ENCODE results near the gene SLC26A1.
A peak's percentile ranks its signal among the peaks of the same experiment; 100 is the strongest.
"Not testable (repeated sequence)": the region's sequence is repeated elsewhere in the genome, so short reads cannot be mapped to it uniquely, and the experiment has no call there.

SLC26A1 gene

DNA sequence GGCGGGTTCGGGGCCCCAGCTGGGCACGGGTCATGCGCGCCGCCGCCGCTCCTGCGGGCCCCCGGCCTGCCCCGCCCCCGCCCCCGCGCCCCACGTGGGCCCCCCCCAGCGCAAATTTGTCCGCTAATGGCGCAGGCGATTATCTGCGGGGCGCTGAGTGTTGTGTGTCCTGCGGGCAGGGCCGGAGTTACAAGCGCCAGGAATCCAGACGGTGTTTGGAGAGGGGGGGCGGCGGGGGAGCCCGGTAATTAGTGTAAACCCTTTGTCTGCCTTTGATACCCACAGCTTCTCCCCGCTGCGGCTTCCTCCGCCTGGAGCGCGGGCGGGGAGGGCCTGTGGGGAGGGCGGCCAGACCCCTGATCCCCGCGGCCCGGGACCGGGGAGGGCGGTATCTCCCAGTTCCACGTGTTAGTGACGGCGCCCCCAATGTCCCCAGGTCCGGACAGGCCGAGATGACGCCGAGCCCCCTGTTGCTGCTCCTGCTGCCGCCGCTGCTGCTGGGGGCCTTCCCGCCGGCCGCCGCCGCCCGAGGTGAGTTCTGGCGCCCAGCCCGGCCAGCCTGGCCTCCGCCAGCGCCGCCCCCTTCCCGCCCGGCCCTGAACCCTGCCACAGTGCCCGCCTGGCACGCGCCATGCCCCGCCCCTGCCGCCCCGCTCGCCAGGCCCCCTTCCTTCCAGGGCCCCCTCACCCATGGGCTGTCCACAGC, 19.0 kb upstream of the SLC26A1 start:
- peak; percentile 42 for DNase-seq

DNA sequence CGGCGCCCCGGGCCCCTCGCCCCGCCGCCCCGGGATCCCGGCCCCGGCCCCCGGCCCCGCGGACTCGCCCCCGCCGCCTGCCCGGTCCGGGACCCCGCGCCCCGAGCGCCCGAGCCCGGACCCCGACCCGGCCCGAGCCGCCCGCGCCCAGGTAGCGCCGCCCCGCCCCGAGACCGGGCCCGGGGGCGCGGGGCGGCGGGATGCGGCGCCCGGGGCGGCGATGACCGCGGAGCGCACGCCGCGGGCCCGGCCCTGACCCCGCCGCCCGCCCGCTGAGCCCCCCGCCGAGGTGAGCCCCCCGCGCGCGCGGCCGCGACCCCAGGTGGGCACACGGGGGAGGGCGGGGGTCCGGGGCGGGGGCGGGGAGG, 18.4 kb upstream of the SLC26A1 start:
- DNase-seq, result no peak

DNA sequence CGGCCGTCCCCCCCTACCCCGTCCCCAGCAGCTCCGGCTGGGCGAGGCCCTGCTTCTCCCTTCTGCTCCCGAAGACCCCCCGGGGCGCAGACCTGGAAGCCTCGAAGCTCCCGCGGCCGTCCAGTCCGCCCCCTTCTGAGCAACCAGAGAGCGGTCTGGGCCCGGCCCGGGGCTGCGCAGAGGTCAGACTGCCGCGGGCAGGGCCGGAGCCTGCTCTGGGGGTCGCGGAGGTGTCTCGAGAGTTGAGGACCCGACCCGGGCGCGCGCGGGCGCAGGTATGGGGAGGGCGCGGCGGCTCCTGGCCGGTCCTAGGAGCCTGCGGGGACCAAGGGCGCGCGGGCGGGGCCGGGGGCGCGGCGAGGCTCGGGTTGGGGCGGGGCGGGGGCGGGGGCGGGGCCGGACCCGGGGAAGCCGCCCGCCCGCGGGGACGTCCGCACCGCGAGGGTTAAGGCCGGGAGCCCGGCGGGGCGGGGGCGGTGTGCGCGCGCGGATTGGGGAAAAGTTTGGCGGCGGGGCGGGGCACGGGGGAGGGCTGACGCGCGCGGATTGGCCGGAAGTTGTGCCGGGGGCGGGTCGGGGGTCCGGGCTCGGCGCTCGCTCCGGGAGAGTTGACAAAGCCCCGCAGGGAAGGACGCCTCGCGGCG, 17.9 kb upstream of the SLC26A1 start, which contains the start of gene FGFRL1:
FGFRL1 (plus strand) TSS at position 605 of the 644 bp plus-strand sequence. CDS start 860 bp downstream, outside the sequence.
- peak; percentile 93 for DNase-seq

DNA sequence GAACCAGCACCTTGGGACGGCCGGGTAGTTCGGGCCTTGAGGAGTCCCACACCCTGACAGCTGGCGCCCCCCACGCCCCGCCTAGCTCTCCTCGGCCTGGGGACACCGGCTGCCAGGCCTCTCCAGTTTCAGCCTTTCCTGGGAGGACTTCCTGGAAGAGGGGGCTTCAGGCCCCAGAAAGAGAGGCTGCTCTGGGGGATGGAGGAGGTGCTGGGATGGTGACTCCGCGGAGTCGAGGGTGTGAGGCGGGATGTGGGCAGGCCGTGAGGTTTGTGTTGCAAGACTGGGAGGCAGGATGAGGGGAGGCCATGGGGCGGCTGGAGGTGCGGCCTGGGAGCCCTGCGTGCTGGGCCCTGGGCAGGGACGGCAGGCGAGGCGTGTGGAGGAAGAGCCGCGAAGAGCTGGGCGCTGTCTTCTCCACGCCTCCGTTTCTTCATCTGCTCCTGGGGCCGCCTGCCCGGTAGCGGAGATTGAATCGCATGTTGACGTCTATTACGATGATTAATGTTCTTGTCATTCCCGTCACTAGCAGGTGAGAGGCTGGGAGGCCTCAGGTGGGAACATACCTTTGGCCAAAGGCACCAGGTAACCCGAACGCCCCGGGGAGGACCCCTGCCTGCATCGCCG, 17.3 kb upstream of the SLC26A1 start:
- DNase-seq, result peak; percentile 76

DNA sequence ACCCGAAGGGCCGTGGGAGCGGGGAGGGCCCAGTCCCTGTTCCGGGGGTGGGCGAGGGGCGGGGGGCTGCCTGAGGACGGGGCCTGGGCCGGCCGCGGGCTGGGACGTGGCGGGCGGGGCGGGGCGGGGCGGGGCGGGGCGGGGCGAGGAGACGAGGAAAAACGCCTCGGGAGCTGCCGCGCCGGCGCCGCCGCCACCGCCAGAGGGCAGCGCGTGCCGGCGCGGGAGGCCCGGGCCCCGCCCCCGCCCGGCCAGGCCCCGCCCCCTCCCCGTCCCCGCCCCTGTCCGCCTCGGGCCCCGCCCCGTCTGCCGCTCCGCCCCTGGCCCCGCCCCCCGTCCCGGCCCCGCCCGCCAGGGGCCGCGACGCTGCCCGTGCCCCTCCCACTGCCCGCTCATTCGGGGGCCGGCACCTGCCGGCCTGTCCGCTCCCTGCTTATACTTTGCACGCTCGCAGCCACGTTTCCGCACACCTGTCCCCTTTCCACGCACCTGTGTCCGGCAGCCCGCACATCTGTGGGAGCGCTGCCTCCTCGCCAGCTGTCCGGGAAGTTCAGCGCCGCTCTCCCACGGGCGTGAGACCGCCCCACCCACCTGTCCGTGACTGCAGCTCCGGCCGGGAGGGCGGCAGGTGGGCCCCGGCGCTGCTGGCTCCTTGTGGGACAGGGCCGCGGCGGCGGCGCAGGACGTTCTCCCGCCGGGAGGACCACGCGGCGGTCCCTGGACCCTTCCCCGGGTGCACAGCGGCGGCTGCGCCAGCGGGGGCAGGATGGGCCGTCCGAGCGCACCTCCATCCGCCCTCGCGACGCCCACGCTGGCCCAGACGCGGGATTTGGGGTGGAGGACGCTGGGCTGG, 16.6 kb upstream of the SLC26A1 start:
- DNase-seq, result peak; percentile 70

DNA sequence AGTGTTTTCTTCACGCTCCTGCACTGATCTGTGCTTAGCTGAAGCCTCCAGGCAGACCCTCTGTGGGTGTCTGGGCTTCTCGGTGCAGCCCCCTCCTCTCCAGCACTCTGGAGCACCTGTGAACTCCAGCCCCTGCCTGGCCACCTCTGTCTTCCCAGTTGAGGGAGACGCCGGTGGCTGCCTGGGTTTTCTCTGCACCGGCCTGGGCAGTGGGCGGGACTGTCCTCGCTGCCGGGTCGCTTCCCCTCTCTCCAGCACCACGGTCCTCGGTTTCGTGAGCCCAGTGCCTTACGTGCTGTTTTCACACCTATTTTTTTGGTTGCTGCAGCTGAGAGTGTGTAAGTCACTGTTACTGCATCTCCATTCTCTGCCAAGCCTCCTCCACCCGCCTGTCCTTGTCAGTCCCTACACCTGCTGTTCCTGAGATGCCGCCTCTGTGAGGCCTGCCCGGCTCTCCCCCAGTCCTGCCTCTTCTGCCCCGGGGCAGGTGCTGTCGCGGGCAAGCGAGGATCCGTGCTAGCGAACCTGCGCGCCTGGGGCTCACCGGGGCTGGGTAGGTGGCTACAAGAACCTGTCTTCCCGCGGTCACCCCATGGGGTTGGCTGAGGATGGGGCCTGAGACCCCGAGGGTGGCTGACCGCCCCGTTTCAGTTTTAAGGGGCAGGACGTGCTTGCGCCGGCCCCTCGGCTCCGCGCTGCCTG, 15.8 kb upstream of the SLC26A1 start:
- peak; percentile 43 for DNase-seq

DNA sequence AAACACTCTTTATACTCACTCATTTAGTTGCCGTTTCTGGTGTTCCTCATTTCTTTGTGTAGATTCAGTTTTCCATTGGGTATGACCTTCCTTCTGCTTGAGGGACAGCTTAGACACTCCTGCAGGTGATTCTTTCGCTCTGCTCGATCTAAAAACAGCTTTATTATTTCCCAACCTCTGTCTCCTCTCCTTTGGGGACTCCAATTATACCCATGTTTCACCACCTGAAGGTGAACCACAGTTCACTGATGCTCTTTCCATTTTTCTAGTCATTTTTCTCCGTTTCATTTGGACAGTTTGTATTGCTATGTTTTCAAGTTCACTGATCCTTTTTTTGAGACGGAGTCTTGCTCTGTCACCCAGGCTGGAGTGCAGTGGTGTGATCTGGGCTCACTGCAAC, 13.7 kb upstream of the SLC26A1 start:
- DNase-seq, result no peak

DNA sequence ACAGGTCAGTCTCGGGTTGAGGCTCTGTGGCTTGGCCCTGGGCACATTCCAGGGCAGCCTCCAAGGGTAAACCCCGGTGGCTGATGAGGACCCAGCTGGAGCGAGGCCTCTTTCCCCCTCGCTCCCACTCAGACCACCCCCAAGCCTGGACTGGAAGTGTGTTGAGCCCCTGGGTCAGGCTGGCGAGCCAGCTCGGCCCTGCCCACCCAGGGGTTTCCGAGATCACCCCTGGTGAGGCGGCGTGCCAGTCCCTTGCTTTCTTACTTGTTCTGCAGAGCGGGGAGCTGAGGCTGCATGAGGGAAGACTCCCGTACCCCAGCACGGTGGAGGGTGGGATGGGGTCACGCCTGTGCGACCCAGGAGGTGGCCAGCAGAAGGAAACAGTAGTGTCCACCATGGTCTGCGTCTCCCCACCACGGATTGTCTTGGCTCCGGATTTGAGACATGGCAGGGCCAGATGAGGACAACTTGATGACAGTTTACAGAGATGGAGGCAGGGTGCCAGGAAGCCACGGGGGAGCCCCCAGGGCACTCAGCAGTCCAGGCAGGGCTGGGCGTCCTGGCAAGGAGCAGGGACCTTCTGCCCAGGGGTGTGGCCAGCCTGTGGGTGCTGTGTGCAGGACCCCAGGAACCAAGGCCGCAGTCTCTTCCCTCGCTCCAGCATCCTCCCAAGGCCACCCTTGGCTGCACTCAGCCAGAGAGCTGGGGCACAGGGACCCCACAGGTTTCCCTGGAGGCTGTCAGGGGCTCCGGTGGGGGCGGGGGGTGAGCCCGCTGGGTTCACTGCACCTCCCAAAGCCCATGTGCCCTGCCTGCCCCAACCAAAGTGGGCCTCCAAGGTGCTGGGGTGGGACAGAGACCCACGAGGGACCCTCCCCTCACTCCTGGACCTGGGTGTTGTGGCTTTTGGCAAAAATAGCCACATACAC, 11.6 kb upstream of the SLC26A1 start:
- DNase-seq, result no peak

DNA sequence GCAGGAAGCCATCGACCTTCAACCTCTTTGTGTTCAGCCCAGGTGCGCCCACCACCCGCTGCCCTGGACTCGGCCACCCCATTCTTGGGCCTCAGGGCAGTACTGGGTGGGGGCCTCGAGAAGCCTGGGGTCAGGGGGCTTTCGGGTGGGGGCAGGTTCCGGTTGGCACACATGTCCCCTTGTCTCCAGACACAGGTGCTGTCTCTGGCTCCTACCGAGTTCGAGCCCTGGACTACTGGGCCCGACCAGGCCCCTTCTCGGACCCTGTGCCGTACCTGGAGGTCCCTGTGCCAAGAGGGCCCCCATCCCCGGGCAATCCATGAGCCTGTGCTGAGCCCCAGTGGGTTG, 10.8 kb upstream of the SLC26A1 start:
- no peak for DNase-seq

DNA sequence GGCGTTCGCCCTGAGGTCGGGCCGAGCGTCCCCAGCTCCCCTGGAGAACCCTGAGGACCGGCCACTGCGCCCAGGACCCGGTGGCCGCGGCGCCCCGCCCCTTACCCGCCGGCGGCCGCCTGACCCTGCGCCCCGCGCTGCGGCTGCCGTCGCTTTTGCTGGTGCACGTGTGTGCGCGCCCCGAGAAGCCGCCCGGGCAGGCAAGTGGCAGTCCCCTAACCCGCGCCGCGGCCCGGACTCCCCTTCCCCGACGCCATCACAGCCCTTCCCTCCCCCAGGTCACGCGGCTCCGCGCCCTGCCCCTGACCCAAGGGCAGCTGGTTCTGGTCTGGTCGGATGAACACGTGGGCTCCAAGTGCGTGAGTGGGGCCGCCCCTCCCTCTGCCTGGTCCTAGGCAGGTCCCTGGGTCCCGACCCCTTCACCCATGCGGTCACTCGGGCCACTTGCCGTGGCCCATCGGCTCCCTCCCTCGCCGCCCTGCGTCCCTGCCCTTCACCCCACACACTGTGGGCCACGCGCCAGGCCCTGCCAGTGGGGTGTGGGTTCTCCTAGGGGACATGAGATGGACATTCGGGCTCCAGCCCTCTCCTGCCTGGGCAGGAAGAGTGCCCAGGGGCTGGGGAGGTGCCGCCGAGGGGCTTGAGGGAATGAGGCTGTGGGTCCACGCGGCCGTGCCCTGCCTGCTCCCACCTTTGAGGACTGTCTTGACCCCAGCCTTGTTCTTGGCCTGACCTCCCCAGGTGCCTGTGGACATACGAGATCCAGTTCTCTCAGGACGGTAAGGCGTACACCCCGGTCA, 10.3 kb upstream of the SLC26A1 start:
- DNase-seq, result no peak

DNA sequence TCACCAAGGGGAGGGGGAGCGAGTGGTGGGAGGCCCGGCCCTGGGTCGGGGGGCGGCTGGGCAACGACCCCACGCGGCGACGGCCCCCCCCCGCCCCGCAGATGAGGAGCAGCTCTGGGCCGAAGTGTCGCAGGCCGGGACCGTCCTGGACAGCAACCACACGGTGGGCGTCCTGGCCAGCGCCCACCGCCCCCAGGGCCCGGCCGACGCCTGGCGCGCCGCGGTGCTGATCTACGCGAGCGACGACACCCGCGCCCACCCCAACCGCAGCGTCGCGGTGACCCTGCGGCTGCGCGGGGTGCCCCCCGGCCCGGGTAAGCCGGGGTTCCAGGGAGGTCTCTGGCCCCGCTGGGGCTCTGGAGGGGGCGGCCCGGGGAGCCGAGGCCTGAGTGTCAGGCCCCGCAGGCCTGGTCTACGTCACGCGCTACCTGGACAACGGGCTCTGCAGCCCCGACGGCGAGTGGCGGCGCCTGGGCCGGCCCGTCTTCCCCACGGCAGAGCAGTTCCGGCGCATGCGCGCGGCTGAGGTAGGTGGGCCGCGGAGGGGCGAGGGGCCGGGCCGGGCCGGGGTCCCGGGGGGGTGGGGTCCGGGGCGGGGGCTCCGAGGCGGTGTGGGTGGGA, 9.5 kb upstream of the SLC26A1 start:
- no peak for DNase-seq

DNA sequence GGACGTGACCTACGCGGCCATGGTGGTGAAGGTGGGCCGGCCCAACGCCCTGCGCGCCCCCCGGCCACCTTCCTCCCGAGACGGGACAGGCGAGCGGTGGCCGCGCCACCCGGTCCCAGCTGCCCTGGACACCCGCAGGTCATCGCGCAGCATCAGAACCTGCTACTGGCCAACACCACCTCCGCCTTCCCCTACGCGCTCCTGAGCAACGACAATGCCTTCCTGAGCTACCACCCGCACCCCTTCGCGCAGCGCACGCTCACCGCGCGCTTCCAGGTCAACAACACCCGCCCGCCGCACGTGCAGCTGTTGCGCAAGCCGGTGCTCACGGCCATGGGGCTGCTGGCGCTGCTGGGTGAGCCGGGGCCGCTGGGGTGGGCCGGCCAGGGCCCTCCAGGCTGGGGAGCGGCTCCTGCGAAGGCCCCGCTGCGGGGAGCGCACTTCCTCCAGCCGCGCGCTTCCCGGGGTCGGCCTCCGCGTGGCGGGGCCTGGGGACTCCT, 9.0 kb upstream of the SLC26A1 start:
- no peak for DNase-seq

DNA sequence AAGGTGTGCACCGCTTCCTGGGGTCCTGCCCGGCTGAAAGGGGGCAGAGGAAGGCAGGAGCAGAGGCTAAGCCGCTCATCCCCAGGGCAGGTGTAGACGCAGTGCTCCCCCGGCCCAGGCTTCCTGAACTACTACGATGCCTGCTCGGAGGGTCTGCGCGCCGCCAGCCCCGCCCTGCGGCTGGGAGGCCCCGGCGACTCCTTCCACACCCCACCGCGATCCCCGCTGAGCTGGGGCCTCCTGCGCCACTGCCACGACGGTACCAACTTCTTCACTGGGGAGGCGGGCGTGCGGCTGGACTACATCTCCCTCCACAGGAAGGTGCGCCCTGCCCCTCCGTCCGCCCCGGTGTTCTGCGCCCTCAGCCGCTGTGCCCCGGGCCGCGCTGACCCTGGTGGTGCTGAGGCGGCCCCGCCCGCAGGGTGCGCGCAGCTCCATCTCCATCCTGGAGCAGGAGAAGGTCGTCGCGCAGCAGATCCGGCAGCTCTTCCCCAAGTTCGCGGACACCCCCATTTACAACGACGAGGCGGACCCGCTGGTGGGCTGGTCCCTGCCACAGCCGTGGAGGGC, 8.4 kb upstream of the SLC26A1 start:
- no peak for DNase-seq

DNA sequence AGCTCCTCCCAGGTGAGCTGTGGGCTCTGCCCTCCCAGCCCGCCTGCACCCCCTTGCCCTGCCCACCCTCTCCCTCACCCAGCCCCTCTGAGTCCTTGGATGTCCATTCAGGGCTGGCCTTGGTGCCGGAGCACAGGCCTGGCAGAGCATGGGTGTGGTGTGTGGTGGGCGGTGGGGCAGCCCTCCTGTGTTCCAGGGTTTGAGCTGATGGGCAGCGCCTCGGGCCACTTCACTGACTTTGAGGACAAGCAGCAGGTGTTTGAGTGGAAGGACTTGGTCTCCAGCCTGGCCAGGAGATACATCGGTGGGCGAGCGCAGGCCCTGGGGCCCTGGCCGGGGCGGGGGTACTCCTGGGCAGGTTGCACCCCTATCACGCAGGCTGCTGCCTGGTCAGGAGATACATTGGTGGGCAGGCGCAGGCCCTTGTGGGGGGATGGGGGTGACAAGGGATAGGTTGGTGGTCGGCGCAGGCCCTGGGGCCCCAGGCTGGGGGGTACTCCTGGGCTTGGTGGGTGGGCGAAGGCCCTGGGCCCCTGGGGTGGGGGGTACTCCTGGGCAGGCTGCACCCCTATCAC, 7.6 kb upstream of the SLC26A1 start:
- no peak for DNase-seq

DNA sequence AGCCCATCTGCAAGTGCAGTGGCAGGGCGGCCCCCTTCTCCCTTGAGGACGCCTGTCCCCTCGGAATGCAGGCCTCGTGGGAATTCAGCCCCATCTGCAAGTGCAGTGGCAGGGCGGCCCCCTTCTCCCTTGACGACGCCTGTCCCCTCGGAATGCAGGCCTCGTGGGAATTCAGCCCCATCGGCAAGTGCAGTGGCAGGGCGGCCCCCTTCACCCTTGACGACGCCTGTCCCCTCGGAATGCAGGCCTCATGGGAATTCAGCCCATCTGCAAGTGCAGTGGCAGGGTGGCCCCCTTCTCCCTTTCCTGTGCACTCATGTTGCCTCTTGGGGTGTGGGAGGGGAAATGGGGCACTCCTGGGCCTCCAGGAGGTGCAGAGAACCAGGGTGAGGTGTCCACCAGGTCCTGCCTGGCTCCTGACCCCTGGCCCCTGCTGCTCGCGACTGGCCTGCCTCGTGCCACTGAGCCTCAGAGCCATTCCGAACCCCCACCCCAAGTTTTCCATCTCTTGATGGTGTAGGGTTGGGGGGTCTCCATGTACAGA, 6.8 kb upstream of the SLC26A1 start:
- no peak for DNase-seq

DNA sequence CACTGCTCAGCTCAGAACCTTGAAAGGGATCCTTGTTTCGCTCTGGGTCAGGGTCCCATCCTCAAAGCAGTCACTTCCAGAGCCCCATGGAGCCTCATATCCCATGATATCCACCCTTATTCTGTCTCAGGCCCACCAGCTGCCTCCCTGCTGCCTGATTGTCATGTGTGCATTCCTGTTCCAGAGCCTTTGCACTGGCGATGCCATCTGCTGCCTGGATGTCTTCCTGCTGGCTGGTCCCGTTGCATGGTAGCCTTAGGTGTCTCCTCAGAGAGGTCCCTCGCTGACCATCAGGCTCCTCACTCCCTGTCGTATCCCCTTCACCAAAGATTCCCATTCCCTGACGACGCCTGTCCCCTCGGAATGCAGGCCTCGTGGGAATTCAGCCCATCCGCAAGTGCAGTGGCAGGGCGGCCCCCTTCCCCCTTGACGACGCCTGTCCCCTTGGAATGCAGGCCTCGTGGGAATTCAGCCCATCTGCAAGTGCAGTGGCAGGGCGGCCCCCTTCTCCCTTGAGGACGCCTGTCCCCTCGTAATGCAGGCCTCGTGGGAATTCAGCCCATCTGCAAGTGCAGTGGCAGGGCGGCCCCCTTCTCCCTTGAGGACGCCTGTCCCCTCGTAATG, 6.1 kb upstream of the SLC26A1 start:
- not testable (repeated sequence) for DNase-seq

DNA sequence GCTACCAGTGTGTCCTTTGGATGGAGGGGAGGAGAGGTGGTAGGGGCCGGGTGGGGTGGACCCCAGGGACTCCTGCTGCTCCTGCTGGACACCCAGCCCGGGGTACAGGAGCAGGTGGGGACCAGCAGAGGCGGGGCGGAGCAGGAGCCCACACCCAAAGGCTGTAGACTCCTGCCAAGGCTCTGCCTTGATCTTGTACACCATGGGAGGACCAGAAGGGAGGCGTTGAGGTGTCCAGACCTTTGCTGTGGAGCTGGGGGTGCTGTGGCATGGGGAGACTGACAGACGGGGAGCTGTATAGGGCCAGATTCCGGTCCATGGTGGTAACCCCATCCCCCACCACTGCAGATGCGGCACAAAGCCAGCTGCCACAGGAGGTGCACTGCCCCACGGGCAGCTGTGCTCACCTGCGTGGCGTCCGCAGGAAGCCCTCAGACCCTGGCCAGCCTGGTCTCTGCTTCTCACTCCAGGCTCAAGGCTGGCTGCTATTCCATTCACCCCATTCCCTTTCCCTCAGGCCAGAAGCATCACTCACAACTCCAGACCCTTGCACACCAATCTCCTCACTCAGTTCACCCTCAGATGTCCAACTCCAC, 5.0 kb upstream of the SLC26A1 start:
- no peak for DNase-seq
